GM12872 (cell line): Measurements from ENCODE around the gene PLCB1.

ENCODE experiments used
- CTCF ChIP-seq: IDR thresholded peaks from 3 replicates; pipeline ENCODE4 v1.5.1; 2011; ENCODE audit warnings: low read depth, mild to moderate bottlenecking, low read length, moderate library complexity; ENCODE audit not compliant: insufficient read depth

Gene PLCB1

DNA sequence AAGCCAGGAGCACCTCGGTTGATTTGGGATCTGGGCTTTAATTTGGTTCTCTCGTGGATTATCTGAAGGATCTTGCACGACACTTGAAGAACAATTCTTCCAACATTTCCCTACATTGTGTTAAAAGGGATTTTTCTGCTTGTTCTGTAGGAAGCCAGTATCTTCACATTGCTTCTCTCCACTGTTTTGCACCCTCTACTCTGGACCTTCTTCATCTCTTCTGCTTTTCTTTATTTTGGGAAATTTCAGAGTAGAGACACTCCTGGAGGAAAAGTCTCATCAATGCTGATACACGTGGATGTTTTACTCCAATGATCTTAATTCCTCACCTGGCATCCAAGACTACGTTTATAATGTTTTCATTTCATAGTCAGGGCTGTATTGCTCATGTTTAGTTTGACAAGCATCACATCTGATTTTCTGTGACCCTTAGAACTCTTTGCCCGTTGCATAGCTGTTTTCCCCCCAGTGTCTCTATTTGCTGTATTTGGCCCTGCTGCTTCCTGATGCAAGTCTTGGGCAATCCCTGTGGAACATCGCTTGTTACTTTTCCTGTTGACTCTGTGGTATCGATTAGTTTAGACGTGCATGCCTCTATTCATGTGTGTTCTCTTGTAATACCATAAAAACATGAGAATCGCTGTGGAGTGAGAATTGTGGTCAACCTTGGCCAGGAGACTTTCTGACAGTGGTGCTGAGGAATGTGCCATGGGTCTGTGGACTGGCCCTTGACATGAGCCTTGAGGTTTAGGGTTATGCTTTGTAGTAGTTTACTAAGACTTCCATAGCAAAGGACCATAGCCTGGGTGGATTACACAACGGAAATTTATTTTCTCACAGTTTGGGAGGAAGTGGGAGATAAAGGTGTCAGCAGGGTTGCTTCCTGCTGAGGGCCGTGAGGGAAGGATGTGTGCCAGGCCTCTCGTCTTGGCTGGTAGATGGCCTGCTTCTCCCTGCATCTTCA lies 12.5 kb downstream of the PLCB1 start:
- no peak for TF ChIP-seq CTCF

DNA sequence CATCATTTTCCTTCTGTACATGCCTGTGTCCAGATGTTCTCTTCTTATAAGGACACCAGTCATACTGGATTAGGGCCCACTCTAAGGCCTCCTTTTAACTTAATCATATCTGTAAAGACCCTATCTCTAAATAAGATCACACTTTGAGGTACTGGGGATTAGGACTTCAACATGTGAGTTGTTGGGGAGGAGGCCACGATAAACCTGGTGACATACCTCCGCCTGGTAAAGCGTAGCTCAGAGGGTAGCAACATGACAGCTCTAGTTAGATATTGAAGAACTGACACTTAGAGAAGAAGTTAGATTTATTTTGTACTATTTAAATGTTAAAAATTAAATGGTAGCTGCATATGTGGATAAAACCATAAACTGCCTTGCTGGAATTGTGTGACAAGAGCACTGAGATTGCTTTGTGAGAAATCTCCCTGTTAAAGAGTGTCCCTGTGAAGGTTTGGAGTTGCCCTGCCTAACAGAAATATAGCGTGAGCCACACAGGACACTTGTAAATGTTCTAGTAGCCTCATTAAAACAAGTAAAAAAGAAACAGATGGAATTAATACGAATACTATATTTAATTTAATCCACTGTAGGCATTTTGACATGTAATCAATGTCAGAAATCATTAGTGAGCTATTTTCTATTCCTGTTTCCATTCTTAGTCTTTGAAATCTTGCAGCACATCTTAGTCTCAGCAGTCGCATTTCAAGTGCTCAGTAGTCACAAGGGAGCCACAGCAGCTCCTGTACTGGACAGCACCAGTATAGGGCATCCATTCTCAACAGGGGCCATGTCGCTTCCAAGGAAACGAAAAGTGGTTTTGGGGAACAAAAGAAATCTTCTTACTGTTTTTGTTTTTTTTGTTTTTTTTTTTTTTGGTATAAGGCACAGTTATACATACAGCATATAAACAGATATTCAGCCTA lies 13.4 kb downstream of the PLCB1 start:
- TF ChIP-seq CTCF = no peak

- TF ChIP-seq CTCF = no peak
Measured at GRCh38 chr20:8147476-8147875, 15.4 kb downstream of the PLCB1 start.

GRCh38 chr20:8148501-8148900 lies 16.4 kb downstream of the PLCB1 start:
- TF ChIP-seq CTCF = no peak

DNA sequence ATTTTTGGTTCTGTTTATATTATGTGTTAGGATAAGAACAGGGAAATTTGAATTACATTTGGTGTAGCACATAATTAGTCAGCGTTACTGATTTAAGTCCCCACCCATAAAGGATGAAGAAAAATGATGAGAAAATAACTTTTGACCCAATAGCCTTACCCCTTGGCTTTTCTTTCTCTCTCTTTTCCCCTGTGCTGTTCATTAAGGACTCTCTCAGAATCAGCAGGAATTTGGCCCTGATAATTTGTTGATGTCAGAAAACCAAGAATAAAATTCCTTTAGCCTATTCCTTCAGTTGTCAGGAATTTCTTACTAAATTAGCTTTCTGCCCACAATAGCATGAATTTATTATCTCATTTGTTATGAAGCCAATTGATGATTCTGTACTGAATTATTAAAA lies 18.5 kb downstream of the PLCB1 start:
- no peak for TF ChIP-seq CTCF

- TF ChIP-seq CTCF = no peak
Measured at GRCh38 chr20:8151372-8151771, 19.3 kb downstream of the PLCB1 start.

GRCh38 chr20:8152183-8152582 lies 20.1 kb downstream of the PLCB1 start:
- no peak for TF ChIP-seq CTCF
